Measurements from ENCODE around the gene AK8.

Gene AK8

GRCh38 chr9:132857616-132858342 lies 20.3 kb downstream of the AK8 start:
- peak; percentile 17 for DNase-seq

- no peak for DNase-seq
Observed at GRCh38 chr9:132857031-132857430, 21.1 kb downstream of the AK8 start.

- no peak for DNase-seq
Observed at GRCh38 chr9:132855904-132856303, 22.2 kb downstream of the AK8 start.

GRCh38 chr9:132854832-132855231 lies 23.3 kb downstream of the AK8 start:
- DNase-seq = no peak

GRCh38 chr9:132853482-132853881 lies 24.6 kb downstream of the AK8 start:
- DNase-seq = no peak

- no peak for DNase-seq
Observed at GRCh38 chr9:132849185-132849706, 28.8 kb downstream of the AK8 start.

GRCh38 chr9:132846918-132847515 lies 31.1 kb downstream of the AK8 start:
- no peak for DNase-seq

- DNase-seq = no peak
Observed at GRCh38 chr9:132846109-132846917, 31.8 kb downstream of the AK8 start.

GRCh38 chr9:132842124-132843044 lies 35.7 kb downstream of the AK8 start:
- no peak for DNase-seq

GRCh38 chr9:132840980-132841379 lies 37.1 kb downstream of the AK8 start:
- no peak for DNase-seq

- DNase-seq = no peak
Observed at GRCh38 chr9:132838291-132838690, 39.8 kb downstream of the AK8 start.

- DNase-seq = no peak
Observed at GRCh38 chr9:132837501-132838286, 40.4 kb downstream of the AK8 start.

- no peak for DNase-seq
Observed at GRCh38 chr9:132834343-132834742, 43.7 kb downstream of the AK8 start.

- DNase-seq = no peak
Observed at GRCh38 chr9:132833550-132834121, 44.4 kb downstream of the AK8 start.

GRCh38 chr9:132832171-132832881 lies 45.8 kb downstream of the AK8 start:
- no peak for DNase-seq

GRCh38 chr9:132828201-132828770 lies 49.8 kb downstream of the AK8 start:
- no peak for DNase-seq

- DNase-seq = no peak
Observed at GRCh38 chr9:132827366-132827765, 50.7 kb downstream of the AK8 start.

- DNase-seq = no peak
Observed at GRCh38 chr9:132826621-132827365, 51.3 kb downstream of the AK8 start.

- DNase-seq = no peak
Observed at GRCh38 chr9:132826131-132826530, 52.0 kb downstream of the AK8 start.
